B cell (primary cell): Measurements from ENCODE around the gene TCF7L2. TPM values are rescaled to one million over a fixed set of nuclear protein-coding genes. Genes with fewer than 3 reads are reported as not detected.

Source experiments
- ATAC-seq: fragments of 200-7000 bp; cut with Tn5 transposase; one replicate; pipeline ENCODE4 v1.10.0; 2021; ENCODE audit warnings: low read depth, mild to moderate bottlenecking, moderate number of reproducible peaks, moderate library complexity
- CTCF ChIA-PET: fragments of 350-600 bp; sonication (Branson Sonifier 250); formaldehyde crosslinking; loops from one replicate; lab custom pipeline; 2021; ENCODE audit warnings: antibody characterized with exemption, inconsistent platforms; lab: Charles Lee
- POLR2A ChIA-PET: fragments of 350-600 bp; sonication (Branson Sonifier 250); formaldehyde crosslinking; loops from one replicate; lab custom pipeline; 2021; ENCODE audit warnings: antibody characterized with exemption; lab: Charles Lee
- DNase-seq: peaks from one replicate; pipeline ENCODE4 v3.0.0; 2013
- H2AFZ ChIP-seq: 2 replicates; pipeline ENCODE4 v1.6.1; 2012; ENCODE audit warnings: mild to moderate bottlenecking, low read depth, low read length; ENCODE audit not compliant: insufficient read depth, poor library complexity, severe bottlenecking
- H3K27ac ChIP-seq, 2 donors: 1 replicate in 1 of 2; 2 replicates in 1 of 2; pipeline ENCODE4 v1.5.1; 2012 to 2013; ENCODE audit warnings: low read length in 2 of 2, mild to moderate bottlenecking in 2 of 2, moderate library complexity in 1 of 2
- H3K27me3 ChIP-seq, 4 experiments: fragments of 200-600 bp in 1 of 4; sonication (generic) in 1 of 4; replicated peaks in 1 of 4; 1 replicate in 2 of 4; 2 replicates in 2 of 4; pipeline versions ENCODE4 v1.6.1 to v1.7.0; 2013 to 2016; ENCODE audit warnings: low read length in 3 of 4, mild to moderate bottlenecking in 2 of 4, mixed read lengths in 1 of 4, moderate library complexity in 1 of 4; ENCODE audit not compliant: insufficient read depth in 4 of 4, control insufficient read depth in 3 of 4; ENCODE audit errors: control extremely low read depth in 1 of 4
- H3K36me3 ChIP-seq, 2 experiments: replicated peaks in 1 of 2; 1 replicate in 1 of 2; 2 replicates in 1 of 2; pipeline versions ENCODE4 v1.6.1 to v1.7.1; 2013; ENCODE audit warnings: low read length in 1 of 2; ENCODE audit not compliant: insufficient read depth in 2 of 2, control insufficient read depth in 1 of 2; ENCODE audit errors: control extremely low read depth in 1 of 2, extremely low read depth in 1 of 2
- H3K4me1 ChIP-seq, 2 donors: fragments of 200-600 bp in 1 of 2; sonication (generic) in 1 of 2; 1 replicate in 1 of 2; 2 replicates in 1 of 2; pipeline versions ENCODE4 v1.5.1 to v1.6.1; 2013 to 2017; ENCODE audit warnings: low read length in 2 of 2; ENCODE audit not compliant: control insufficient read depth in 2 of 2, insufficient read depth in 2 of 2
- H3K4me2 ChIP-seq: replicated peaks from 2 replicates; pipeline ENCODE3; 2012; ENCODE audit warnings: mild to moderate bottlenecking, low read depth, low read length; ENCODE audit not compliant: poor library complexity, severe bottlenecking
- H3K4me3 ChIP-seq, 5 experiments: fragments of 200-600 bp in 1 of 5; sonication (generic) in 1 of 5; 1 replicate in 3 of 5; 2 replicates in 2 of 5; pipeline versions ENCODE4 v1.5.1 to v1.7.0; 2011 to 2016; ENCODE audit warnings: low read length in 4 of 5, mild to moderate bottlenecking in 4 of 5, low read depth in 2 of 5, control low read depth in 1 of 5, moderate library complexity in 1 of 5; ENCODE audit not compliant: insufficient read depth in 1 of 5; ENCODE audit errors: control extremely low read depth in 1 of 5, extremely low read depth in 1 of 5
- H3K79me2 ChIP-seq: fragments of 200-600 bp; sonication (generic); one replicate; pipeline ENCODE4 v1.6.0; 2016; ENCODE audit warnings: low read length; ENCODE audit not compliant: control insufficient read depth, insufficient read depth
- H3K9ac ChIP-seq: fragments of 200-600 bp; sonication (generic); 2 replicates; pipeline ENCODE4 v1.6.1; 2017; ENCODE audit warnings: mild to moderate bottlenecking, low read length, moderate library complexity
- H3K9me3 ChIP-seq, 3 donors: one replicate each; pipeline versions ENCODE4 v1.6.1 to v1.7.1; 2013; ENCODE audit warnings: low read length in 2 of 3; ENCODE audit not compliant: control insufficient read depth in 2 of 3, insufficient read depth in 1 of 3; ENCODE audit errors: control extremely low read depth in 1 of 3
- H4K20me1 ChIP-seq: 2 replicates; pipeline ENCODE4 v1.6.0; 2012; ENCODE audit warnings: mild to moderate bottlenecking, low read length; ENCODE audit not compliant: insufficient read depth, control insufficient read depth, poor library complexity, severe bottlenecking
- H3K27ac Mint-ChIP-seq: one replicate; pipeline ENCODE4 v1.8.0; 2021; ENCODE audit warnings: mixed read lengths
- H3K27me3 Mint-ChIP-seq: one replicate; pipeline ENCODE4 v1.8.0; 2021; ENCODE audit warnings: mixed read lengths
- H3K4me1 Mint-ChIP-seq: one replicate; pipeline ENCODE4 v1.8.0; 2021; ENCODE audit warnings: mixed read lengths
- H3K4me3 Mint-ChIP-seq: one replicate; pipeline ENCODE4 v1.8.0; 2021; ENCODE audit warnings: mixed read lengths
- H3K9me3 Mint-ChIP-seq: one replicate; pipeline ENCODE4 v1.8.0; 2022; ENCODE audit warnings: mixed read lengths; ENCODE audit not compliant: insufficient read depth
- EZH2 ChIP-seq: IDR thresholded peaks from 2 replicates; pipeline ENCODE4 v1.6.1; 2012; ENCODE audit warnings: borderline replicate concordance, low read depth, mild to moderate bottlenecking, moderate library complexity, low read length; ENCODE audit not compliant: insufficient read depth, poor library complexity, severe bottlenecking
- WGBS: methylation state at CpG from one replicate; pipeline ENCODE4 v1.1.5; 2013; ENCODE audit warnings: missing lambda C conversion rate; ENCODE audit not compliant: insufficient coverage; 5-methylcytosine and 5-hydroxymethylcytosine counted together
- intact Hi-C: fragments of 100-400 bp; cut with micrococcal nuclease; formaldehyde crosslinking; loops from one replicate; pipeline ENCODE4 v1.10.0; 2022
- polyA plus RNA-seq: library from polyadenylated mRNA; depleted of rRNA; stranded (reverse); fragments of >200 nt; gene quantifications from 2 replicates; pipeline ENCODE4 v1.2.3, GENCODE V29; 2012
- total RNA-seq, 2 donors: library from RNA; stranded (reverse); fragments of 120-200 nt in 1 of 2; gene quantifications; 1 replicate in 1 of 2; 2 replicates in 1 of 2; pipeline versions ENCODE4 v1.2.3 to v1.2.4, GENCODE V29; 2013 to 2022
- TF ChIP-seq, protein P1 (sequence below): fragments of 200-600 bp; IDR thresholded peaks from one replicate; pipeline ENCODE4 v1.8.0; 2022; ENCODE audit warnings: antibody characterized with exemption, mild to moderate bottlenecking

The TCF7L2 gene
- total and polyA plus RNA-seq, 2 donors (not counting 1 experiment from before 2014, with no cell fraction given): 0.48 to 1.1 TPM

DNA sequence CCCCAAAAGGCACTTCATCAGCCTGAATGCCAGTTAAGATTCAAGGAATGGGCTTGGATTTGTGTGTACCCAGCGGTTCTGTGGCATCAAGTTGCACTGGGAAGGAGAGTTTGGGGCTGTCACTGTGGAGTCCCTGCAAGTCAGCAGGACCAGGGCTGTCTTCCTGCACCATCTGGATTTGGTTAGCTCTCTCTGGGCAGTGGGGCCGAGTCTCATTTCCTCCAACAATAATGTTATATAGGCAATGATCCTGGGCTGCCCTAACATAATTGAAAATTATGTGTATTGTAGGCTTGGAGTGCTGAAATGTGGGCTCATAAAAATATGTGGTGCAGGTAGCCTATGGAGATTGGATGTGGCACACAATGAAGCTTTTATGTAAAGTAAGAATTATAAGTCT is 87.2 kb downstream of the TCF7L2 start:
- H3K9ac ChIP-seq: no peak overlapping the region
- H3K79me2 ChIP-seq: no peaks in the 10 kb centered on the region
- no peak overlapping the region for H3K4me2 ChIP-seq
- DNase-seq (no peak), ATAC-seq (no peak)
- peaks cover 0 to 2% (median 0%) of the 10 kb centered on the region in 4 experiments for H3K27me3 ChIP-seq
- TF ChIP-seq EZH2: no peak
- TF ChIP-seq, protein P1, sequence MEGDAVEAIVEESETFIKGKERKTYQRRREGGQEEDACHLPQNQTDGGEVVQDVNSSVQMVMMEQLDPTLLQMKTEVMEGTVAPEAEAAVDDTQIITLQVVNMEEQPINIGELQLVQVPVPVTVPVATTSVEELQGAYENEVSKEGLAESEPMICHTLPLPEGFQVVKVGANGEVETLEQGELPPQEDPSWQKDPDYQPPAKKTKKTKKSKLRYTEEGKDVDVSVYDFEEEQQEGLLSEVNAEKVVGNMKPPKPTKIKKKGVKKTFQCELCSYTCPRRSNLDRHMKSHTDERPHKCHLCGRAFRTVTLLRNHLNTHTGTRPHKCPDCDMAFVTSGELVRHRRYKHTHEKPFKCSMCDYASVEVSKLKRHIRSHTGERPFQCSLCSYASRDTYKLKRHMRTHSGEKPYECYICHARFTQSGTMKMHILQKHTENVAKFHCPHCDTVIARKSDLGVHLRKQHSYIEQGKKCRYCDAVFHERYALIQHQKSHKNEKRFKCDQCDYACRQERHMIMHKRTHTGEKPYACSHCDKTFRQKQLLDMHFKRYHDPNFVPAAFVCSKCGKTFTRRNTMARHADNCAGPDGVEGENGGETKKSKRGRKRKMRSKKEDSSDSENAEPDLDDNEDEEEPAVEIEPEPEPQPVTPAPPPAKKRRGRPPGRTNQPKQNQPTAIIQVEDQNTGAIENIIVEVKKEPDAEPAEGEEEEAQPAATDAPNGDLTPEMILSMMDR: no peak
- intact Hi-C loops: no loop called here
- ChIA-PET POLR2A (no interaction called here), CTCF (no interaction called here)
- no peaks in the 10 kb centered on the region for H4K20me1 ChIP-seq
- no peaks in the 10 kb centered on the region for H3K36me3 ChIP-seq
- no peaks in the 10 kb centered on the region for H3K9me3 Mint-ChIP-seq
- no peak overlapping the region for H3K4me3 ChIP-seq
- WGBS: no CpG with 5 or more reads among the region's 2 CpGs
- H3K27me3 Mint-ChIP-seq: peaks cover 12% of the 10 kb centered on the region
- no peak overlapping the region for H3K27ac ChIP-seq
- no peak overlapping the region for H2AFZ ChIP-seq
- H3K4me1 Mint-ChIP-seq: no peaks in the 10 kb centered on the region
- no peak overlapping the region for H3K27ac Mint-ChIP-seq
- H3K4me3 Mint-ChIP-seq: no peak overlapping the region
- H3K4me1 ChIP-seq: no peaks in the 10 kb centered on the region
- no peaks in the 10 kb centered on the region for H3K9me3 ChIP-seq

GRCh38 chr10:113038183-113038582 is 88.1 kb downstream of the TCF7L2 start:
- H3K36me3 ChIP-seq: no peaks in the 10 kb centered on the region
- DNase-seq: no peak
- H3K9me3 ChIP-seq: no peaks in the 10 kb centered on the region
- no peak overlapping the region for H2AFZ ChIP-seq
- no peak overlapping the region for H3K4me2 ChIP-seq
- ChIA-PET POLR2A (no interaction called here), CTCF (no interaction called here)
- H3K9ac ChIP-seq: no peak overlapping the region
- H4K20me1 ChIP-seq: no peaks in the 10 kb centered on the region
- H3K9me3 Mint-ChIP-seq: no peaks in the 10 kb centered on the region
- peaks cover 0 to 3% (median 0%) of the 10 kb centered on the region in 4 experiments for H3K27me3 ChIP-seq
- intact Hi-C loops: no loop called here
- H3K4me3 Mint-ChIP-seq: no peak overlapping the region
- H3K27ac Mint-ChIP-seq: no peak overlapping the region
- no peak overlapping the region for H3K27ac ChIP-seq
- no peaks in the 10 kb centered on the region for H3K79me2 ChIP-seq
- H3K4me1 ChIP-seq: no peaks in the 10 kb centered on the region
- TF ChIP-seq, protein P1: no peak
- no peak for TF ChIP-seq EZH2
- H3K27me3 Mint-ChIP-seq: peaks cover 15% of the 10 kb centered on the region
- H3K4me3 ChIP-seq: no peak overlapping the region
- 92% methylated on average over 10 of the region's 12 CpGs for WGBS
- no peaks in the 10 kb centered on the region for H3K4me1 Mint-ChIP-seq
- no peak for ATAC-seq
